Measurements from ENCODE around the gene TMEFF2. TPM values are rescaled to one million over a fixed set of nuclear protein-coding genes. Genes with fewer than 3 reads are reported as not detected.

TMEFF2 gene
- total and polyA plus RNA-seq, 2 of the 8 experiments (the other 6 are each of a cell fraction or from before 2014, with no cell fraction given): 0.91 to 3.7 TPM

DNA sequence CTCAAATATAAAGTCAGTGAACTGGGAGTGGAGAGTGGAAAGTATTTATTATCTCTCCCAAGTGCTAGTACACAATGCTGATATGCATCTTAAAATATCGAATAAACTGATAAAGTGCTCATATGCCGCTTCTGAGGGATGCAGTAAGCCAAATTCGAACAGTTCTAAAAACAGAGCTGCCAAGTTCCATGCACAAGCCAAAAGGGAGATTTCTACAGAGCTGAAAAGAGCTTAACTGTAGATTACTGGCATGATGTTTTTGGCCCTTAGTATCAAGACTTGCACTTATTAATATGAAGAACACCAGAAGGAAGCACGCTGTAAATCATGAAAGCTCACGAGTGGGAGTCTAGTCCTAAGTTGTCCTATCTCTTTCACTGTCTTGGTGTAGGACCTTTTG, 7.9 kb downstream of the TMEFF2 start:
- no peak overlapping the region for H3K4me2 ChIP-seq (ENCODE audit: insufficient read depth in 1 of 2, low read depth in 2 of 2, low read length in 2 of 2)
- H3K36me3 ChIP-seq (ENCODE audit: control insufficient read depth in 2 of 4, insufficient read depth in 4 of 4, low read length in 3 of 4): no peaks in the 10 kb centered on the region
- H2BK5ac ChIP-seq (ENCODE audit: low read depth, low read length): no peak overlapping the region
- H4K5ac ChIP-seq (ENCODE audit: insufficient read length, low read depth, low read length): no peak overlapping the region
- no peaks in the 10 kb centered on the region for H3K79me1 ChIP-seq (ENCODE audit: low read depth, low read length)
- no peaks in the 10 kb centered on the region for H3K9me3 ChIP-seq (ENCODE audit: insufficient read depth in 2 of 2, low read depth in 1 of 2, low read length in 1 of 2)
- no peak overlapping the region for H3K23ac ChIP-seq (ENCODE audit: insufficient read length)
- no peaks in the 10 kb centered on the region for H4K20me1 ChIP-seq (replicated peaks in 1 of 2; ENCODE audit: control insufficient read depth in 1 of 2, insufficient read depth in 2 of 2, low read length in 2 of 2)
- H3K18ac ChIP-seq (ENCODE audit: extremely low read depth, low read length): no peak overlapping the region
- H3K4me3 ChIP-seq (ENCODE audit: extremely low read depth in 1 of 4, insufficient read depth in 2 of 4, low read depth in 3 of 4, low read length in 4 of 4): no peak overlapping the region
- H4K8ac ChIP-seq (ENCODE audit: extremely low read depth, insufficient read depth, low read length): no peak overlapping the region
- no peak overlapping the region for H3K27ac ChIP-seq (ENCODE audit: low read depth, low read length)
- H2BK15ac ChIP-seq (ENCODE audit: low read length): no peak overlapping the region
- CTCF ChIA-PET (ENCODE audit: partially characterized antibody): interaction anchor here (0.5 to 1.4 kb wide), 2 partner anchors 318 to 647 kb away, joined by 4 to 5 read pairs; no protein-coding TSS in a partner anchor
- no peaks in the 10 kb centered on the region for H3K4me1 ChIP-seq (replicated peaks in 1 of 4; ENCODE audit: control insufficient read depth in 3 of 4, insufficient read depth in 4 of 4, low read length in 3 of 4)
- H3K79me2 ChIP-seq (ENCODE audit: control insufficient read depth in 1 of 2, insufficient read depth in 2 of 2, low read length in 2 of 2): no peaks in the 10 kb centered on the region
- no peak overlapping the region for H4K91ac ChIP-seq (replicated peaks; ENCODE audit: insufficient read length, low read length)
- no peak for DNase-seq (ENCODE audit: low read depth in 1 of 2, low spot score in 2 of 2)
- H3K14ac ChIP-seq (ENCODE audit: insufficient read length): no peak overlapping the region
- H3K9ac ChIP-seq (replicated peaks in 1 of 4; ENCODE audit: extremely low read depth in 1 of 4, low read depth in 3 of 4, low read length in 3 of 4): peak overlapping the region in 1 of 4 experiments; percentile 34; a peak in 1 of 7 replicates
- no peak overlapping the region for H2BK20ac ChIP-seq (ENCODE audit: low read length)
- no peak overlapping the region for H2BK120ac ChIP-seq (replicated peaks; ENCODE audit: low read depth, low read length)
- no peak overlapping the region for H3K4ac ChIP-seq (replicated peaks; ENCODE audit: insufficient read length, low read depth, low read length)
- no peaks in the 10 kb centered on the region for H3K23me2 ChIP-seq (ENCODE audit: low read depth, low read length)
- no peak overlapping the region for H2AK5ac ChIP-seq (ENCODE audit: low read depth, low read length)
- no peak overlapping the region for H3K56ac ChIP-seq (replicated peaks; ENCODE audit: insufficient read length, low read depth, low read length)
- POLR2A ChIA-PET (ENCODE audit: partially characterized antibody): no interaction called here
- H3K27me3 ChIP-seq (replicated peaks in 1 of 4; ENCODE audit: control insufficient read depth in 3 of 4, extremely low read depth in 1 of 4, insufficient read depth in 3 of 4, low read length in 3 of 4): peaks cover 0 to 4% (median 4%) of the 10 kb centered on the region in 4 experiments; a peak in 5 of 7 replicates
- no peak for FAIRE-seq
- H2AFZ ChIP-seq (ENCODE audit: low read length): no peak overlapping the region
- no peak overlapping the region for H2BK12ac ChIP-seq (ENCODE audit: low read depth, low read length)
- 88% methylated on average over 5 of the region's 5 CpGs; no CpG with 5 or more reads in 1 of the 2 experiments for WGBS, 2 experiments (ENCODE audit: extremely low coverage in 1 of 2, insufficient coverage in 1 of 2, insufficient read length in 1 of 2, insufficient replicate concordance in 2 of 2, low coverage in 1 of 2, low lambda C conversion rate in 2 of 2, missing lambda C conversion rate in 1 of 2)
- no peak for TF ChIP-seq CBX8 (IDR thresholded peaks at IDR 0.05; ENCODE audit: borderline replicate concordance, low read depth, low read length)
- TF ChIP-seq SIN3A (conservative IDR thresholded peaks at IDR 0.05 in 1 of 2, IDR thresholded peaks at IDR 0.05 in 1 of 2; ENCODE audit: low read depth in 1 of 2, low read length in 2 of 2): no peak
- TF ChIP-seq CEBPB (IDR thresholded peaks at IDR 0.05; ENCODE audit: low read depth, low read length): no peak
- no peak for TF ChIP-seq SIRT6 (IDR thresholded peaks at IDR 0.05; ENCODE audit: low read length)
- no peak for TF ChIP-seq MAFK (IDR thresholded peaks at IDR 0.05; ENCODE audit: low read depth, low read length)
- no peak for TF ChIP-seq CTBP2 (IDR thresholded peaks at IDR 0.05; ENCODE audit: borderline replicate concordance, insufficient read depth, insufficient read length, low read length)
- TF ChIP-seq TCF12 (IDR thresholded peaks at IDR 0.05; ENCODE audit: low read depth, low read length): no peak
- no peak for TF ChIP-seq YY1 (IDR thresholded peaks at IDR 0.05; ENCODE audit: low read depth, low read length)
- no peak for TF ChIP-seq TBP (IDR thresholded peaks at IDR 0.05; ENCODE audit: low read depth, low read length)
- no peak for TF ChIP-seq EGR1 (IDR thresholded peaks at IDR 0.05; ENCODE audit: borderline replicate concordance, low read depth, low read length)
- TF ChIP-seq, protein P1, sequence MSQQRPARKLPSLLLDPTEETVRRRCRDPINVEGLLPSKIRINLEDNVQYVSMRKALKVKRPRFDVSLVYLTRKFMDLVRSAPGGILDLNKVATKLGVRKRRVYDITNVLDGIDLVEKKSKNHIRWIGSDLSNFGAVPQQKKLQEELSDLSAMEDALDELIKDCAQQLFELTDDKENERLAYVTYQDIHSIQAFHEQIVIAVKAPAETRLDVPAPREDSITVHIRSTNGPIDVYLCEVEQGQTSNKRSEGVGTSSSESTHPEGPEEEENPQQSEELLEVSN (IDR thresholded peaks at IDR 0.05): no peak
- no peak for TF ChIP-seq SRF (IDR thresholded peaks at IDR 0.05; ENCODE audit: low read depth, low read length)
- TF ChIP-seq KDM1A (IDR thresholded peaks at IDR 0.05; ENCODE audit: borderline replicate concordance, low read length): no peak
- TF ChIP-seq TAF7 (optimal IDR thresholded peaks at IDR 0.05; ENCODE audit: borderline replicate concordance, low read depth, low read length): no peak
- no peak for TF ChIP-seq SP1 (IDR thresholded peaks at IDR 0.05; ENCODE audit: low read depth, low read length)

Data from H1 (cell line).